Measurements from ENCODE around the gene TBC1D16. TPM values are rescaled to one million over a fixed set of nuclear protein-coding genes. Genes with fewer than 3 reads are reported as not detected.

Gene TBC1D16
- total RNA-seq, 2 experiments from 2014 or later, result 17.0 to 19.0 TPM

GRCh38 chr17:80067393-80067986 is 31.8 kb upstream of the TBC1D16 start:
- no peaks in the 10 kb centered on the region for H3K27me3 Mint-ChIP-seq (ENCODE audit: low read depth)
- CTCF ChIA-PET, result interaction anchor here (0.6 kb wide), 1 partner anchor 17 kb away, joined by 3 read pairs; no protein-coding TSS in a partner anchor
- no peak overlapping the region for H3K4me3 Mint-ChIP-seq
- no peaks in the 10 kb centered on the region for H3K9me3 Mint-ChIP-seq
- H3K4me1 Mint-ChIP-seq (ENCODE audit: low read depth), result peaks cover 7% of the 10 kb centered on the region
- no peak overlapping the region for H3K27ac Mint-ChIP-seq
- intact Hi-C loops (cut with micrococcal nuclease), result no loop called here
- DNase-seq, result no peak
- no peaks in the 10 kb centered on the region for H3K36me3 Mint-ChIP-seq (ENCODE audit: low read depth)

- Mint-ChIP-seq H3K4me3 (no peak overlapping the region), H3K36me3 (ENCODE audit: low read depth) (no peaks in the 10 kb centered on the region), H3K4me1 (ENCODE audit: low read depth) (no peaks in the 10 kb centered on the region), H3K9me3 (no peaks in the 10 kb centered on the region), H3K27me3 (ENCODE audit: low read depth) (no peaks in the 10 kb centered on the region), H3K27ac (no peak overlapping the region)
- intact Hi-C loops (cut with micrococcal nuclease), result no loop called here
- no peak for DNase-seq
- CTCF ChIA-PET, result no interaction called here
These were observed 30.0 kb upstream of the TBC1D16 start for GRCh38 chr17:80065478-80066170.

- Mint-ChIP-seq H3K9me3 (no peaks in the 10 kb centered on the region), H3K27me3 (ENCODE audit: low read depth) (no peaks in the 10 kb centered on the region), H3K4me3 (no peak overlapping the region), H3K27ac (no peak overlapping the region), H3K36me3 (ENCODE audit: low read depth) (no peaks in the 10 kb centered on the region), H3K4me1 (ENCODE audit: low read depth) (no peaks in the 10 kb centered on the region)
- no peak for DNase-seq
- intact Hi-C loops (cut with micrococcal nuclease), result no loop called here
- CTCF ChIA-PET, result no interaction called here
These were observed 29.0 kb upstream of the TBC1D16 start for GRCh38 chr17:80064696-80065095.

GRCh38 chr17:80063830-80064585 is 28.3 kb upstream of the TBC1D16 start:
- H3K4me3 Mint-ChIP-seq, result no peak overlapping the region
- DNase-seq, result no peak
- intact Hi-C loops (cut with micrococcal nuclease), result no loop called here
- CTCF ChIA-PET, result no interaction called here
- H3K4me1 Mint-ChIP-seq (ENCODE audit: low read depth), result no peaks in the 10 kb centered on the region
- H3K27me3 Mint-ChIP-seq (ENCODE audit: low read depth), result no peaks in the 10 kb centered on the region
- no peaks in the 10 kb centered on the region for H3K36me3 Mint-ChIP-seq (ENCODE audit: low read depth)
- H3K27ac Mint-ChIP-seq, result no peak overlapping the region
- H3K9me3 Mint-ChIP-seq, result no peaks in the 10 kb centered on the region

GRCh38 chr17:80061421-80061820 is 25.7 kb upstream of the TBC1D16 start:
- Mint-ChIP-seq H3K36me3 (ENCODE audit: low read depth) (no peaks in the 10 kb centered on the region), H3K4me1 (ENCODE audit: low read depth) (no peaks in the 10 kb centered on the region), H3K4me3 (no peak overlapping the region), H3K27me3 (ENCODE audit: low read depth) (no peaks in the 10 kb centered on the region), H3K27ac (no peak overlapping the region), H3K9me3 (no peaks in the 10 kb centered on the region)
- intact Hi-C loops (cut with micrococcal nuclease), result no loop called here
- CTCF ChIA-PET, result no interaction called here
- DNase-seq, result no peak

- intact Hi-C loops (cut with micrococcal nuclease), result no loop called here
- no peak for DNase-seq
- no peaks in the 10 kb centered on the region for H3K27me3 Mint-ChIP-seq (ENCODE audit: low read depth)
- H3K27ac Mint-ChIP-seq, result no peak overlapping the region
- H3K4me1 Mint-ChIP-seq (ENCODE audit: low read depth), result no peaks in the 10 kb centered on the region
- no peaks in the 10 kb centered on the region for H3K9me3 Mint-ChIP-seq
- H3K36me3 Mint-ChIP-seq (ENCODE audit: low read depth), result no peaks in the 10 kb centered on the region
- no peak overlapping the region for H3K4me3 Mint-ChIP-seq
- CTCF ChIA-PET, result no interaction called here
These were observed 25.0 kb upstream of the TBC1D16 start for GRCh38 chr17:80060644-80061043.

- no peaks in the 10 kb centered on the region for H3K36me3 Mint-ChIP-seq (ENCODE audit: low read depth)
- H3K4me1 Mint-ChIP-seq (ENCODE audit: low read depth), result no peaks in the 10 kb centered on the region
- no peak overlapping the region for H3K4me3 Mint-ChIP-seq
- CTCF ChIA-PET, result interaction anchor here (0.5 to 0.7 kb wide), 2 partner anchors 60 to 548 kb away, joined by 3 to 4 read pairs; no protein-coding TSS in a partner anchor
- no peak for DNase-seq
- no peaks in the 10 kb centered on the region for H3K9me3 Mint-ChIP-seq
- no peak overlapping the region for H3K27ac Mint-ChIP-seq
- no peaks in the 10 kb centered on the region for H3K27me3 Mint-ChIP-seq (ENCODE audit: low read depth)
- intact Hi-C loops (cut with micrococcal nuclease), result no loop called here
These were observed 22.8 kb upstream of the TBC1D16 start for GRCh38 chr17:80058311-80058955.

- Mint-ChIP-seq H3K9me3 (no peaks in the 10 kb centered on the region), H3K27ac (no peak overlapping the region), H3K36me3 (ENCODE audit: low read depth) (no peaks in the 10 kb centered on the region), H3K4me3 (no peak overlapping the region), H3K27me3 (ENCODE audit: low read depth) (no peaks in the 10 kb centered on the region), H3K4me1 (ENCODE audit: low read depth) (no peaks in the 10 kb centered on the region)
- intact Hi-C loops (cut with micrococcal nuclease), result no loop called here
- CTCF ChIA-PET, result no interaction called here
- DNase-seq, result no peak
These were observed 19.9 kb upstream of the TBC1D16 start for GRCh38 chr17:80055597-80055996.

GRCh38 chr17:80053102-80053501 is 17.4 kb upstream of the TBC1D16 start:
- no peaks in the 10 kb centered on the region for H3K4me1 Mint-ChIP-seq (ENCODE audit: low read depth)
- no peaks in the 10 kb centered on the region for H3K9me3 Mint-ChIP-seq
- no peak overlapping the region for H3K4me3 Mint-ChIP-seq

GRCh38 chr17:80051681-80052080 is 16.0 kb upstream of the TBC1D16 start:
- no peak for DNase-seq
- Mint-ChIP-seq H3K27ac (no peak overlapping the region), H3K4me1 (ENCODE audit: low read depth) (no peaks in the 10 kb centered on the region), H3K27me3 (ENCODE audit: low read depth) (no peaks in the 10 kb centered on the region), H3K36me3 (ENCODE audit: low read depth) (no peaks in the 10 kb centered on the region), H3K9me3 (no peaks in the 10 kb centered on the region), H3K4me3 (no peak overlapping the region)
- CTCF ChIA-PET, result no interaction called here
- intact Hi-C loops (cut with micrococcal nuclease), result no loop called here

More at GRCh38 chr17:80053102-80053501, 17.4 kb upstream of the TBC1D16 start:
- DNase-seq, result no peak
- intact Hi-C loops (cut with micrococcal nuclease), result no loop called here
- Mint-ChIP-seq H3K27me3 (ENCODE audit: low read depth) (no peaks in the 10 kb centered on the region), H3K27ac (no peak overlapping the region), H3K36me3 (ENCODE audit: low read depth) (no peaks in the 10 kb centered on the region)
- CTCF ChIA-PET, result no interaction called here

- Mint-ChIP-seq H3K36me3 (ENCODE audit: low read depth) (no peaks in the 10 kb centered on the region), H3K27ac (no peak overlapping the region), H3K4me1 (ENCODE audit: low read depth) (no peaks in the 10 kb centered on the region), H3K9me3 (no peaks in the 10 kb centered on the region), H3K4me3 (no peak overlapping the region), H3K27me3 (ENCODE audit: low read depth) (no peaks in the 10 kb centered on the region)
- CTCF ChIA-PET, result no interaction called here
- DNase-seq, result no peak
- intact Hi-C loops (cut with micrococcal nuclease), result no loop called here
These were observed 15.0 kb upstream of the TBC1D16 start for GRCh38 chr17:80050706-80051105.

- Mint-ChIP-seq H3K27me3 (ENCODE audit: low read depth) (no peaks in the 10 kb centered on the region), H3K27ac (no peak overlapping the region), H3K4me1 (ENCODE audit: low read depth) (no peaks in the 10 kb centered on the region), H3K36me3 (ENCODE audit: low read depth) (no peaks in the 10 kb centered on the region), H3K9me3 (no peaks in the 10 kb centered on the region), H3K4me3 (no peak overlapping the region)
- no peak for DNase-seq
- intact Hi-C loops (cut with micrococcal nuclease), result no loop called here
- CTCF ChIA-PET, result no interaction called here
These were observed 14.3 kb upstream of the TBC1D16 start for GRCh38 chr17:80049986-80050385.
